ENCODE data around the gene EFHC2. TPM values are rescaled to one million over a fixed set of nuclear protein-coding genes. Genes with fewer than 3 reads are reported as not detected.

Gene EFHC2
- total and polyA plus RNA-seq, 3 donors from 2014 or later: 8.2 to 17.3 (median 14.4) TPM

DNA sequence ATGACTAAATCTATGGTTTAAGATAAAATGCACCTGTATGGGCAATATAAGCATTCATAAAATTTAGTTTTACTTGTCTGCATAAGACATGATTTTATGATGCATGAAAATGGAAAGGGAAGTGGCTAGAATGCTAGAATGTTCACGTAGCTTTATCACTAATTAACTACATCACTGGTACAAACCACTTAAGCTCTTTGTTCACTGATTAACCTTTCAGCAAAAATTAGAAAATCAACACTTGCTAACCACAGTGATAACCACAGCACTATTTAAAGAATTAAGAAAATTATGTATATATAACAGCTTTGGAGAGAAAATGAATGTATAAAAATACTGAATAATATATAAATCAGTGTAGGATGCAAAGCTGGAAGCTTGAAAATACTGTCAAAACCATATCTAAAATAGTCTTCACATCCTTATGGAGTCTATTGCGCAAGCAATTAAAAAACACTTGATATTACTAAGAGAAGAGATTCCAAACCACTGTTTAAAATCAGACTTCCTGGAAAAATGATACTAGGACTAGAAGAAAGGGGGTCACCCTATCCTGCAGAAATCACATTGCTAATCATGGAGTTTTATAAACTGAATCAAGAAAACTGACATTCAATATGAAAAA lies 51.9 kb downstream of the EFHC2 start:
- Histone ChIP-seq H3K36me3 (ENCODE audit: low read depth, missing control alignments) (no peaks in the 10 kb centered on the region), H3K9me3 (no peaks in the 10 kb centered on the region), H3K4me3 (no peak overlapping the region), H3K27ac (no peak overlapping the region), H3K4me1 (no peaks in the 10 kb centered on the region), H3K27me3 (no peaks in the 10 kb centered on the region)
- no peak for DNase-seq
- 92 to 97% methylated on average over 2 of the region's 2 CpGs for WGBS, 2 donors
- intact Hi-C loops (cut with DNase I; ENCODE audit: low total_unique reads): no loop called here
- TF ChIP-seq, protein P1, sequence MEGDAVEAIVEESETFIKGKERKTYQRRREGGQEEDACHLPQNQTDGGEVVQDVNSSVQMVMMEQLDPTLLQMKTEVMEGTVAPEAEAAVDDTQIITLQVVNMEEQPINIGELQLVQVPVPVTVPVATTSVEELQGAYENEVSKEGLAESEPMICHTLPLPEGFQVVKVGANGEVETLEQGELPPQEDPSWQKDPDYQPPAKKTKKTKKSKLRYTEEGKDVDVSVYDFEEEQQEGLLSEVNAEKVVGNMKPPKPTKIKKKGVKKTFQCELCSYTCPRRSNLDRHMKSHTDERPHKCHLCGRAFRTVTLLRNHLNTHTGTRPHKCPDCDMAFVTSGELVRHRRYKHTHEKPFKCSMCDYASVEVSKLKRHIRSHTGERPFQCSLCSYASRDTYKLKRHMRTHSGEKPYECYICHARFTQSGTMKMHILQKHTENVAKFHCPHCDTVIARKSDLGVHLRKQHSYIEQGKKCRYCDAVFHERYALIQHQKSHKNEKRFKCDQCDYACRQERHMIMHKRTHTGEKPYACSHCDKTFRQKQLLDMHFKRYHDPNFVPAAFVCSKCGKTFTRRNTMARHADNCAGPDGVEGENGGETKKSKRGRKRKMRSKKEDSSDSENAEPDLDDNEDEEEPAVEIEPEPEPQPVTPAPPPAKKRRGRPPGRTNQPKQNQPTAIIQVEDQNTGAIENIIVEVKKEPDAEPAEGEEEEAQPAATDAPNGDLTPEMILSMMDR (IDR thresholded peaks at IDR 0.05): no peak
- no peak for TF ChIP-seq POLR2A (IDR thresholded peaks at IDR 0.05)

DNA sequence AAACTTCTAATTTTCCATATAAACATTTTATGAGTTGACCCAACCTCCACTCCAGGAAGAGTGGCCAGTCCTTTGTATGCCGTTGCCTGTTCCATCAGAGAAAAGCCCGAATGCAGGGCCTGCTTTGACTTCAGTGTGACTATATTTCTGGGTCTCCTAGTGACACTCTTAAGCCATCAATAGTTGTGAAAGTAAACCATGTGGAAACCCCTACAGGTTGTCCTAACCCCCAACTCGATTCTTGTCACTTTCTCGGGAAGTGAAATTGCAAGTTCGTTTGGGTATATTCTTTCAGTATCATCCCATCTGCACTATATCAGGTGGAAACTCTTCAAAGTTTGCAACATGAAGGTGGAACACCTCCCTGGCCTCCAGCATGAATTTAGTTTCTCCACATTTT lies 52.8 kb downstream of the EFHC2 start:
- intact Hi-C loops (cut with DNase I; ENCODE audit: low total_unique reads): no loop called here
- TF ChIP-seq POLR2A (IDR thresholded peaks at IDR 0.05): no peak
- TF ChIP-seq, protein P1 (IDR thresholded peaks at IDR 0.05): no peak
- DNase-seq: no peak
- Histone ChIP-seq H3K4me1 (no peaks in the 10 kb centered on the region), H3K27ac (no peak overlapping the region), H3K36me3 (ENCODE audit: low read depth, missing control alignments) (no peaks in the 10 kb centered on the region), H3K4me3 (no peak overlapping the region), H3K27me3 (no peaks in the 10 kb centered on the region), H3K9me3 (no peaks in the 10 kb centered on the region)
- WGBS, 2 donors: 86 to 98% methylated on average over 5 of the region's 5 CpGs

GRCh38 chrX:44282753-44283152 lies 60.7 kb downstream of the EFHC2 start:
- WGBS, 2 donors: 67 to 78% methylated on average over 7 to 10 of the region's 10 CpGs
- Histone ChIP-seq H3K4me1 (no peaks in the 10 kb centered on the region), H3K27me3 (no peaks in the 10 kb centered on the region), H3K27ac (no peak overlapping the region), H3K36me3 (ENCODE audit: low read depth, missing control alignments) (no peaks in the 10 kb centered on the region), H3K9me3 (no peaks in the 10 kb centered on the region), H3K4me3 (no peak overlapping the region)
- intact Hi-C loops (cut with DNase I; ENCODE audit: low total_unique reads): no loop called here
- DNase-seq: peak; percentile 13
- TF ChIP-seq, protein P1 (IDR thresholded peaks at IDR 0.05): no peak
- no peak for TF ChIP-seq POLR2A (IDR thresholded peaks at IDR 0.05)

DNA sequence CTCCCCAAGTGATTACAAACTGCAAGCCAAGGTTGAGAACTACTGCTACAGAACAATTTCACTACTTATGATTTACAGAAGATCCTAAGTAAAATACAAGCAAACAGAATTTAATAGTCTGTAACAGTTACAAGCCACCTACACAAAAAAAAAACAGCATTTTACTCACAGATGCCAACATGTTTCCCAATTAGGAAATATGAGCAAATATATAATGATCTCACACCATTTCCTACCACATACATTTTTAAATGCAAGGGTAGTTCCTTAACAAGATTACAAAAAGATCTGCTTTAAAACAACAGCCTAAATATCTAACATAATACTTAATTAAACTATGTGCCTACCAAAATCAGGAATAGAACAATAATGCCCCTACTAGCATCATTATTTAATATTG lies 63.4 kb downstream of the EFHC2 start:
- DNase-seq: no peak
- no peaks in the 10 kb centered on the region for H3K36me3 ChIP-seq (ENCODE audit: low read depth, missing control alignments)
- no peaks in the 10 kb centered on the region for H3K4me1 ChIP-seq
- no peaks in the 10 kb centered on the region for H3K9me3 ChIP-seq
- H3K27me3 ChIP-seq: no peaks in the 10 kb centered on the region
- intact Hi-C loops (cut with DNase I; ENCODE audit: low total_unique reads): no loop called here
- H3K4me3 ChIP-seq: no peak overlapping the region
- no peak overlapping the region for H3K27ac ChIP-seq
- TF ChIP-seq POLR2A (IDR thresholded peaks at IDR 0.05): no peak
- TF ChIP-seq, protein P1 (IDR thresholded peaks at IDR 0.05): no peak

GRCh38 chrX:44274096-44274495 lies 69.4 kb downstream of the EFHC2 start:
- intact Hi-C loops (cut with DNase I; ENCODE audit: low total_unique reads): no loop called here
- Histone ChIP-seq H3K27me3 (no peaks in the 10 kb centered on the region), H3K4me3 (no peak overlapping the region), H3K4me1 (no peaks in the 10 kb centered on the region), H3K27ac (no peak overlapping the region), H3K9me3 (no peaks in the 10 kb centered on the region), H3K36me3 (ENCODE audit: low read depth, missing control alignments) (no peaks in the 10 kb centered on the region)
- no peak for DNase-seq
- TF ChIP-seq, protein P1 (IDR thresholded peaks at IDR 0.05): no peak
- TF ChIP-seq POLR2A (IDR thresholded peaks at IDR 0.05): no peak
